K562 (cell line): ENCODE results near the gene CAMK2D.

Experiments used
- CHD2 ChIP-seq: IDR thresholded peaks from 2 replicates; pipeline ENCODE4 v1.6.1; 2011; ENCODE audit warnings: low read depth, low read length
- EP300 ChIP-seq: IDR thresholded peaks from 2 replicates; pipeline ENCODE4 v1.6.1; 2012; ENCODE audit warnings: low read length, improper control_type of control experiment
- HMG20A ChIP-seq: fragments of 450-650 bp; formaldehyde crosslinking; conservative IDR thresholded peaks from 2 replicates; pipeline ENCODE4 v1.4.0; 2020; ENCODE audit warnings: mild to moderate bottlenecking, mixed read lengths
- IRF1 ChIP-seq: sonication (generic); formaldehyde crosslinking; IDR thresholded peaks from 2 replicates; pipeline ENCODE4 v1.8.0; 2022; ENCODE audit warnings: missing genetic modification reagents, mild to moderate bottlenecking, borderline replicate concordance
- KLF13 ChIP-seq: fragments of 450-650 bp; IDR thresholded peaks from 2 replicates; pipeline ENCODE4 v1.6.1; 2016; ENCODE audit warnings: missing genetic modification characterization, low read depth, mild to moderate bottlenecking, missing compliant biosample characterization, moderate library complexity, borderline replicate concordance
- NFIC ChIP-seq: fragments of 450-650 bp; IDR thresholded peaks from 2 replicates; pipeline ENCODE4 v1.6.1; 2017; ENCODE audit warnings: mild to moderate bottlenecking, inconsistent platforms
- NRF1 ChIP-seq, 2 experiments: fragments of 450-650 bp; IDR thresholded peaks in 1 of 2; conservative IDR thresholded peaks in 1 of 2; 2 replicates each; pipeline ENCODE4 v1.6.1; 2014; ENCODE audit warnings: mild to moderate bottlenecking in 2 of 2
- RUNX1 ChIP-seq: sonication (generic); IDR thresholded peaks from 2 replicates; pipeline ENCODE4 v1.6.1; 2016; ENCODE audit warnings: antibody characterized with exemption, low read depth
- SREBF2 ChIP-seq: sonication (generic); formaldehyde crosslinking; IDR thresholded peaks from 2 replicates; pipeline ENCODE4 v1.4.0; 2020; ENCODE audit warnings: mild to moderate bottlenecking, missing genetic modification reagents
- YBX1 ChIP-seq: fragments of 450-650 bp; IDR thresholded peaks from 2 replicates; pipeline ENCODE4 v1.7.1; 2016; ENCODE audit warnings: mild to moderate bottlenecking
- ZFX ChIP-seq: sonication (generic); formaldehyde crosslinking; IDR thresholded peaks from 2 replicates; pipeline ENCODE4 v1.8.0; 2022; ENCODE audit warnings: mild to moderate bottlenecking, missing genetic modification reagents, moderate library complexity
- ZHX1 ChIP-seq: fragments of 150-350 bp; conservative IDR thresholded peaks from 2 replicates; pipeline ENCODE4 v1.6.1; 2014; ENCODE audit warnings: low read length

DNA sequence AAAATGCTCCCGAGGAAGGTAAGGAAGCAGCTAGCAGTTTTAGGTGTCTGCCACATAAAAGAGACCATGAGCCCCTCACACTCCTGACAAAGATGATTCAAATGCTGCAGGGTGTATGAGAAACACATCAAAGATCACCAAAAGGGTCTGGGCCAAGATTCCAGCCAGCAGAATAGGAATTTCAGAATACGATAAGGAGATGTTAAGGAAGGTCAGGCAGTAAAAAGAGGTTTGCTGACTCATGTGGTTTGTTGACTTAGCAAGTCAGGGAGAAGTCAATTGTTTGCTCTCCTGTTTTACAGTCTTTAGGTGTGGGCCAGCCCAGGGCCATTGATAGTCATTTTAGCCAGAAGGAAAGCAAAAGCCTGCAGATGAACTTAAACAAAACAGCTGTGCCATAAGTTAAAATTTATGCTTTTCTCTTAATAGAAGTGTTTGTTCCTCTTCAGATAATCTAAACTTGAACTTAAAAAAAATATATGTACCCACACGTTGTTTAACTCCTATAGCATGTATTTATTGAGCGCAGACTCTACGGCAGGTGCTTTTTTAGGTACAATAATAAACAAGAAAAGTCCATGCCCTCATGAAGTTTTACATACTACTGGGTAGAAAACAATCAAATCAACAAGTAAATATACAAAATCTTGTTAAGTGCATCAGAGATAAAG, 115.6 kb downstream of the CAMK2D start:
- TF ChIP-seq KLF13 (no peak), ZFX (CRISPR knock-in tag) (no peak), SREBF2 (CRISPR knock-in tag) (no peak), ZHX1 (no peak), CHD2 (no peak), YBX1 (no peak), RUNX1 (no peak), NFIC (no peak), EP300 (no peak), IRF1 (CRISPR knock-in tag) (no peak), HMG20A (no peak), NRF1 (conservative IDR thresholded peaks at IDR 0.05 in 1 of 2, IDR thresholded peaks at IDR 0.05 in 1 of 2) (no peak)
